HepG2 (cell line): Measurements from ENCODE around the gene CXCR1. TPM values are rescaled to one million over a fixed set of nuclear protein-coding genes. Genes with fewer than 3 reads are reported as not detected.

ENCODE experiments used
- ATAC-seq: fragments of 200-7000 bp; cut with Tn5 transposase; 3 replicates; pipeline ENCODE4 v1.9.1; 2020; ENCODE audit warnings: mild to moderate bottlenecking, moderate library complexity
- BruUV-seq: library from RNA; stranded (reverse); fragments of 400-500 nt; replicated peaks from 2 replicates; lab custom pipeline; 2021; lab: Mats Ljungman, UMichigan
- CTCF ChIA-PET: fragments of 300-600 bp; formaldehyde crosslinking; extraction: SDS; loops from one replicate; lab custom pipeline; 2021; ENCODE audit warnings: low total read pairs, inconsistent platforms, low intra/inter-chr PET ratio; lab: Yijun Ruan, JAX
- POLR2A ChIA-PET: fragments of 350-600 bp; sonication (Branson Sonifier 250); formaldehyde crosslinking; loops from one replicate; lab custom pipeline; 2020; ENCODE audit warnings: antibody characterized with exemption, inconsistent platforms; lab: Yijun Ruan, JAX
- DNase-seq: peaks from one replicate; pipeline ENCODE4 v3.0.0-alpha.2; 2015; ENCODE audit warnings: low spot score
- FAIRE-seq: peaks from 3 replicates; lab custom pipeline; 2011; peaks lifted over from hg19 to GRCh38; lab: Jason Lieb, UNC
- H2AFZ ChIP-seq: one replicate; pipeline ENCODE4 v1.6.1; 2011; ENCODE audit warnings: low read length, inconsistent platforms
- H3K27ac ChIP-seq: fragments of 300-600 bp; 3 replicates; pipeline ENCODE4 v1.8.0; 2011; ENCODE audit warnings: mixed run types, mild to moderate bottlenecking, mixed read lengths, low read length, inconsistent platforms; ENCODE audit not compliant: insufficient read depth; ENCODE audit errors: extremely low read length
- H3K27me3 ChIP-seq, 2 experiments: fragments of 200-600 bp in 1 of 2; 2 replicates in 1 of 2; 3 replicates in 1 of 2; pipeline versions ENCODE4 v1.6.0 to v1.8.0; 2011; ENCODE audit warnings: low read length in 2 of 2, mild to moderate bottlenecking in 2 of 2, moderate library complexity in 2 of 2, inconsistent platforms in 1 of 2; ENCODE audit not compliant: insufficient read depth in 2 of 2, control insufficient read depth in 1 of 2
- H3K36me3 ChIP-seq, 2 experiments: fragments of 200-600 bp in 1 of 2; replicated peaks in 1 of 2; 2 replicates in 1 of 2; 3 replicates in 1 of 2; pipeline versions ENCODE4 v1.5.1 to v1.8.0; 2011; ENCODE audit warnings: low read length in 2 of 2, inconsistent platforms in 1 of 2; ENCODE audit not compliant: insufficient read depth in 2 of 2, control insufficient read depth in 1 of 2
- H3K4me1 ChIP-seq: 2 replicates; pipeline ENCODE4 v1.5.1; 2012; ENCODE audit warnings: low read length, inconsistent platforms; ENCODE audit not compliant: insufficient read depth
- H3K4me2 ChIP-seq: 2 replicates; pipeline ENCODE4 v1.6.0; 2011; ENCODE audit warnings: low read depth, low read length, inconsistent platforms
- H3K4me3 ChIP-seq, 3 experiments: fragments of 200-600 bp in 1 of 3; sonication (generic), shearing (Covaris generic) in 1 of 3; replicated peaks in 1 of 3; 2 replicates each; pipeline ENCODE4 v1.5.1; 2011 to 2016; ENCODE audit warnings: low read length in 3 of 3, inconsistent platforms in 2 of 3, low read depth in 2 of 3, mild to moderate bottlenecking in 2 of 3, control low read depth in 1 of 3, mixed read lengths in 1 of 3; ENCODE audit not compliant: insufficient read depth in 1 of 3
- H3K79me2 ChIP-seq: one replicate; pipeline ENCODE4 v1.6.1; 2011; ENCODE audit warnings: low read length, inconsistent platforms; ENCODE audit not compliant: insufficient read depth
- H3K9ac ChIP-seq: 2 replicates; pipeline ENCODE4 v1.6.0; 2011; ENCODE audit warnings: mild to moderate bottlenecking, low read depth, low read length, inconsistent platforms; ENCODE audit not compliant: insufficient read depth
- H3K9me3 ChIP-seq: 2 replicates; pipeline ENCODE4 v1.5.1; 2012; ENCODE audit warnings: mild to moderate bottlenecking, low read length
- H4K20me1 ChIP-seq: 2 replicates; pipeline ENCODE4 v1.6.0; 2011; ENCODE audit warnings: inconsistent platforms, mild to moderate bottlenecking, low read length, moderate library complexity; ENCODE audit not compliant: insufficient read depth
- CEBPG ChIP-seq: IDR thresholded peaks from 2 replicates; pipeline ENCODE4 v1.6.1; 2016
- GABPB1 ChIP-seq: IDR thresholded peaks from 2 replicates; pipeline ENCODE4 v1.6.1; 2016; ENCODE audit warnings: mild to moderate bottlenecking, missing genetic modification reagents, moderate library complexity, missing compliant biosample characterization
- KAT7 ChIP-seq: IDR thresholded peaks from 2 replicates; pipeline ENCODE4 v1.6.1; 2018; ENCODE audit warnings: borderline replicate concordance, missing compliant biosample characterization
- PBX3 ChIP-seq: sonication (generic); formaldehyde crosslinking; IDR thresholded peaks from 2 replicates; pipeline ENCODE4 v1.8.1; 2023; ENCODE audit warnings: missing genetic modification reagents, inconsistent platforms, borderline replicate concordance
- TCF7L2 ChIP-seq: IDR thresholded peaks from 2 replicates; pipeline ENCODE4 v1.6.1; 2011; ENCODE audit warnings: mild to moderate bottlenecking, low read depth, low read length, moderate library complexity
- ZNF451 ChIP-seq: sonication (generic); formaldehyde crosslinking; IDR thresholded peaks from 2 replicates; pipeline ENCODE4 v1.5.0; 2020; ENCODE audit warnings: mild to moderate bottlenecking, missing genetic modification reagents
- WGBS: methylation state at CpG from one replicate; pipeline ENCODE4 v1.1.6; 2017; ENCODE audit warnings: low lambda C conversion rate; 5-methylcytosine and 5-hydroxymethylcytosine counted together
- in situ Hi-C: cut with HindIII; loops from 2 replicates; pipeline ENCODE4 v1.10.0; 2017; ENCODE audit warnings: low pct_unique_long_range_greater_than_20kb; ENCODE audit not compliant: extremely low pct_ligation_motif_present
- intact Hi-C: fragments of 100-400 bp; cut with micrococcal nuclease; formaldehyde crosslinking; loops from one replicate; pipeline ENCODE4 v1.10.0; 2022; ENCODE audit not compliant: unreplicated experiment
- polyA plus RNA-seq, 8 experiments: library from polyadenylated mRNA; depleted of rRNA in 3 of 8; stranded (reverse) in 7 of 8; unstranded in 1 of 8; fragments of >200 nt; fragmentation: Illumina TruSeq in 4 of 8; extraction: Trizol in 4 of 8; gene quantifications; 2 replicates each; pipeline versions ENCODE4 v1.2.1 to v1.2.3, GENCODE V29; 2011 to 2016; ENCODE audit warnings: low read depth in 4 of 8, missing spikeins in 1 of 8, mixed read lengths in 1 of 8; ENCODE audit not compliant: insufficient read depth in 1 of 8
- total RNA-seq, 5 experiments: library from RNA; depleted of rRNA; stranded (reverse); fragments of >200 nt; fragmentation: Illumina TruSeq; extraction: Trizol; gene quantifications; 2 replicates each; pipeline ENCODE4 v1.2.3, GENCODE V29; 2016; ENCODE audit warnings: low read depth in 1 of 5
- TF ChIP-seq, protein P1 (sequence below): sonication (generic); formaldehyde crosslinking; IDR thresholded peaks from 2 replicates; pipeline ENCODE4 v1.4.0; 2020; ENCODE audit warnings: missing genetic modification reagents, borderline replicate concordance

The CXCR1 gene
- total and polyA plus RNA-seq, 2 of the 13 experiments (the other 11 are each of a cell fraction or from before 2014, with no cell fraction given): not detected

DNA sequence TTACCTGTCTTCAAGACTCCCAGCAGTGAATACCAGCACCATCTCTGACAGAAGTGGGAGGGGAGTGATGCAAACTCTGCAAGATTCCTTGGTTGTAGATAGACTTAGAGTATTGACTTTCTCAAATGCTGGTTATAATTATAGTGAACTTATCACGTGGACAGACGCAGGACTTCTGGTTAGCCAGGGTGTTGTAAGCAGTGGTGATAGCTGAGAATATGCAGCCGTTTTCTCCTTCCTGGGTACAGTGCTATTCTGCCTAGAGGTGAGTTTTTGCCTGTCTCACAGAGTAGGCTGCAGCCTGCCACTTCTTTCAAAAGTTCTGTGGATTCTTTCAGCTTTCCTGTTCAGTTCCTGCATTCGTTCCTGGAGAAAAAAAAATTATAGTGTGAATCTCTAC lies 41.7 kb downstream of the CXCR1 start:
- Histone ChIP-seq H2AFZ (no peak overlapping the region), H3K9ac (no peak overlapping the region), H3K27ac (no peak overlapping the region), H3K9me3 (no peaks in the 10 kb centered on the region), H3K27me3 (peaks cover 1 to 39% of the 10 kb centered on the region in 2 experiments), H3K4me2 (no peak overlapping the region), H3K4me3 (no peak overlapping the region), H3K36me3 (no peaks in the 10 kb centered on the region), H3K79me2 (no peaks in the 10 kb centered on the region), H4K20me1 (no peaks in the 10 kb centered on the region), H3K4me1 (no peaks in the 10 kb centered on the region)
- ChIA-PET POLR2A (no interaction called here), CTCF (no interaction called here)
- FAIRE-seq (no peak), ATAC-seq (no peak), DNase-seq (no peak)
- whole genome bisulfite sequencing: 4% methylated on average over 4 of the region's 4 CpGs
- in situ Hi-C loops (no loop called here), intact Hi-C loops (no loop called here)
- TF ChIP-seq, protein P1, sequence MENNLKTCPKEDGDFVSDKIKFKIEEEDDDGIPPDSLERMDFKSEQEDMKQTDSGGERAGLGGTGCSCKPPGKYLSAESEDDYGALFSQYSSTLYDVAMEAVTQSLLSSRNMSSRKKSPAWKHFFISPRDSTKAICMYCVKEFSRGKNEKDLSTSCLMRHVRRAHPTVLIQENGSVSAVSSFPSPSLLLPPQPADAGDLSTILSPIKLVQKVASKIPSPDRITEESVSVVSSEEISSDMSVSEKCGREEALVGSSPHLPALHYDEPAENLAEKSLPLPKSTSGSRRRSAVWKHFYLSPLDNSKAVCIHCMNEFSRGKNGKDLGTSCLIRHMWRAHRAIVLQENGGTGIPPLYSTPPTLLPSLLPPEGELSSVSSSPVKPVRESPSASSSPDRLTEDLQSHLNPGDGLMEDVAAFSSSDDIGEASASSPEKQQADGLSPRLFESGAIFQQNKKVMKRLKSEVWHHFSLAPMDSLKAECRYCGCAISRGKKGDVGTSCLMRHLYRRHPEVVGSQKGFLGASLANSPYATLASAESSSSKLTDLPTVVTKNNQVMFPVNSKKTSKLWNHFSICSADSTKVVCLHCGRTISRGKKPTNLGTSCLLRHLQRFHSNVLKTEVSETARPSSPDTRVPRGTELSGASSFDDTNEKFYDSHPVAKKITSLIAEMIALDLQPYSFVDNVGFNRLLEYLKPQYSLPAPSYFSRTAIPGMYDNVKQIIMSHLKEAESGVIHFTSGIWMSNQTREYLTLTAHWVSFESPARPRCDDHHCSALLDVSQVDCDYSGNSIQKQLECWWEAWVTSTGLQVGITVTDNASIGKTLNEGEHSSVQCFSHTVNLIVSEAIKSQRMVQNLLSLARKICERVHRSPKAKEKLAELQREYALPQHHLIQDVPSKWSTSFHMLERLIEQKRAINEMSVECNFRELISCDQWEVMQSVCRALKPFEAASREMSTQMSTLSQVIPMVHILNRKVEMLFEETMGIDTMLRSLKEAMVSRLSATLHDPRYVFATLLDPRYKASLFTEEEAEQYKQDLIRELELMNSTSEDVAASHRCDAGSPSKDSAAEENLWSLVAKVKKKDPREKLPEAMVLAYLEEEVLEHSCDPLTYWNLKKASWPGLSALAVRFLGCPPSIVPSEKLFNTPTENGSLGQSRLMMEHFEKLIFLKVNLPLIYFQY (CRISPR knock-in tag): no peak
- TF ChIP-seq CEBPG (CRISPR knock-in tag) (no peak), KAT7 (no peak), GABPB1 (CRISPR knock-in tag) (no peak), TCF7L2 (no peak), ZNF451 (CRISPR knock-in tag) (no peak), PBX3 (CRISPR knock-in tag) (no peak)
- BruUV-seq: no TSS peak
